ENCODE data around the gene IQSEC1. TPM values are rescaled to one million over a fixed set of nuclear protein-coding genes. Genes with fewer than 3 reads are reported as not detected.
A peak's percentile ranks its signal among the peaks of the same experiment; 100 is the strongest.

The IQSEC1 gene
- polyA plus RNA-seq, 2 of the 4 experiments (the other 2 are of a cell fraction) = 3.7 to 10.7 TPM

- ChIA-PET POLR2A (no interaction called here), CTCF (no interaction called here)
- Histone ChIP-seq H3K4me2 (no peak overlapping the region), H3K4me3 (no peak overlapping the region), H3K4me1 (no peaks in the 10 kb centered on the region), H3K27ac (no peak overlapping the region), H3K9me3 (no peaks in the 10 kb centered on the region)
- no peak for TF ChIP-seq FOXS1 (CRISPR knock-in tag; IDR thresholded peaks at IDR 0.05)
- 0 out of 5 replicates have a peak, but pooled peaks of 1 of the 2 experiments have one; percentile 1 for TF ChIP-seq RAD21 (conservative IDR thresholded peaks at IDR 0.05 in 1 of 2, IDR thresholded peaks at IDR 0.05 in 1 of 2)
- no peak for TF ChIP-seq RARB (CRISPR knock-in tag; IDR thresholded peaks at IDR 0.05)
- FAIRE-seq = no peak
- WGBS (ENCODE audit: missing lambda C conversion rate) = 85% methylated on average over 10 of the region's 11 CpGs
- DNase-seq (ENCODE audit: low read depth in 1 of 2, low spot score in 1 of 2) = no peak
- ATAC-seq = peak in 1 of 2 experiments; percentile 27; a peak in 2 of 6 replicates
Observed at GRCh38 chr3:12922881-12923431, 150.3 kb downstream of the IQSEC1 start.

- Histone ChIP-seq H3K4me1 (no peaks in the 10 kb centered on the region), H3K9me3 (no peaks in the 10 kb centered on the region), H3K4me3 (no peak overlapping the region), H3K4me2 (no peak overlapping the region), H3K27ac (no peak overlapping the region)
- FAIRE-seq (no peak), DNase-seq (ENCODE audit: low read depth in 1 of 2, low spot score in 1 of 2) (no peak), ATAC-seq (no peak)
- WGBS (ENCODE audit: missing lambda C conversion rate) = 88% methylated on average over 4 of the region's 7 CpGs
- CTCF ChIA-PET = no interaction called here
- TF ChIP-seq POLR2AphosphoS2 (conservative IDR thresholded peaks at IDR 0.05; ENCODE audit: low read length) (no peak), ZSCAN20 (CRISPR knock-in tag; IDR thresholded peaks at IDR 0.05) (no peak), HOXB5 (CRISPR knock-in tag; IDR thresholded peaks at IDR 0.05) (no peak), KDM1A (IDR thresholded peaks at IDR 0.05; ENCODE audit: low read depth) (no peak), FOSB (CRISPR knock-in tag; IDR thresholded peaks at IDR 0.05) (no peak), MAFK (IDR thresholded peaks at IDR 0.05; ENCODE audit: partially characterized antibody) (no peak), HEYL (CRISPR knock-in tag; IDR thresholded peaks at IDR 0.05) (no peak), SMC3 (IDR thresholded peaks at IDR 0.05) (no peak), RFX5 (IDR thresholded peaks at IDR 0.05) (no peak), RARB (CRISPR knock-in tag; IDR thresholded peaks at IDR 0.05) (no peak), HOXB13 (CRISPR knock-in tag; IDR thresholded peaks at IDR 0.05; ENCODE audit: low read depth) (no peak), CEBPB (IDR thresholded peaks at IDR 0.05) (no peak), ESRRA (IDR thresholded peaks at IDR 0.05; ENCODE audit: borderline replicate concordance, low read length) (no peak), E2F6 (IDR thresholded peaks at IDR 0.05; ENCODE audit: borderline replicate concordance, low read depth) (no peak), NR3C1 (IDR thresholded peaks at IDR 0.05) (no peak), CBX2 (IDR thresholded peaks at IDR 0.05; ENCODE audit: borderline replicate concordance, low read depth) (no peak), BHLHE40 (IDR thresholded peaks at IDR 0.05; ENCODE audit: low read depth, low read length) (no peak), ELK1 (IDR thresholded peaks at IDR 0.05; ENCODE audit: low read depth, low read length) (no peak), ZC3H11A (IDR thresholded peaks at IDR 0.05) (no peak)
- POLR2A ChIA-PET = no interaction called here
Observed at GRCh38 chr3:12922306-12922705, 150.9 kb downstream of the IQSEC1 start.

GRCh38 chr3:12921736-12922135, 151.5 kb downstream of the IQSEC1 start:
- Histone ChIP-seq H3K4me2 (no peak overlapping the region), H3K9me3 (no peaks in the 10 kb centered on the region), H3K4me3 (no peak overlapping the region), H3K4me1 (no peaks in the 10 kb centered on the region), H3K27ac (no peak overlapping the region)
- ATAC-seq (no peak), DNase-seq (ENCODE audit: low read depth in 1 of 2, low spot score in 1 of 2) (no peak), FAIRE-seq (no peak)
- TF ChIP-seq MYC (IDR thresholded peaks at IDR 0.05; ENCODE audit: borderline replicate concordance, low read length) (no peak), TFCP2L1 (CRISPR knock-in tag; IDR thresholded peaks at IDR 0.05) (no peak), BCL3 (IDR thresholded peaks at IDR 0.05) (no peak), POLR2A (IDR thresholded peaks at IDR 0.05; ENCODE audit: low read length) (no peak), JUN (IDR thresholded peaks at IDR 0.05) (no peak), HOXA7 (CRISPR knock-in tag; IDR thresholded peaks at IDR 0.05) (no peak), MAFK (IDR thresholded peaks at IDR 0.05; ENCODE audit: partially characterized antibody) (no peak)
- ChIA-PET CTCF (interaction anchor here (0.9 kb wide), 1 partner anchor 37 kb away, joined by 3 read pairs; no protein-coding TSS in a partner anchor), POLR2A (no interaction called here)
- 71% methylated on average over 8 of the region's 8 CpGs for WGBS (ENCODE audit: missing lambda C conversion rate)

Data from A549 (cell line).